Kidney tubule cell (primary cell): ENCODE results near the gene GALNT12.

Source experiments
- DNase-seq: peaks from one replicate; pipeline ENCODE4 v3.0.0-alpha.2; 2018; ENCODE audit warnings: low spot score

GALNT12 gene

GRCh38 chr9:98880311-98881015 lies 73.0 kb downstream of the GALNT12 start:
- DNase-seq, result no peak

- no peak for DNase-seq
These were observed 73.9 kb downstream of the GALNT12 start for GRCh38 chr9:98881356-98881755.

GRCh38 chr9:98881836-98882568 lies 74.5 kb downstream of the GALNT12 start:
- DNase-seq, result no peak

DNA sequence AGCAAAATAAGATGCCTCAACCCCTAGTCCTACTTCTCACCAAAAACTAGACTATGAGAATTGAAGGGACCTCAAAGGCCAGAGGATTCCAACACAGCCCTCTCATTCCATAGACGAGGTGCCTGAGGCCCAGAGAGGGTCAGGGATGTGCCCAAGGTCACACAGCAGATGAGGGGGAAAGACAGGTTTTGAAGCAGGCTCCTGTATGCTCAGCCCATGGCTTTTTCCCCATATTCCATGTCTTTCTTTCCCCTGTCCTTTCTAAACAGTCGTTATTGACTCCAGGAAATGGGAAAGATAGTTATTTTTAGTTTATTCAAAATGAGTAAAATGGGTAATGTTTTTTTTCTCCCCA lies 75.1 kb downstream of the GALNT12 start:
- DNase-seq, result no peak

- no peak for DNase-seq
These were observed 75.8 kb downstream of the GALNT12 start for GRCh38 chr9:98883276-98883675.

DNA sequence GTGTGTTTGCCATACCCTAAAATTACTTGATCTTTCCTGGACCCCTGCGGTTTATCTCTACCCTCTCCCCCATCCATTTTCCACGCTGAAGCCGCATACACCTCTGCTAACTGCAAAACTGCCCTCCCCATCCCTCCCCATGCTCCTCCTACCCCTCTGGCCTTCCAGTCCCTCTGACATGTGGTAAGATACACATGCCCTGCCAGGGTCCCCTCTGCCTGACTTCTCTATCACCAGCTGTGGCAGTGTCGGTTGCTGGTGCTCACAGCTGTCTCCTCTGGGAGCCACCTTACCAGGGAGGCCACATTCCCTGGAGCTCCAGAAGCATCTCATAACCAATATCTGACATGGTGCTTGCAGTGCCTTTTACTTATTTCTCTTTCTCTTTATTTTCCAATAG lies 77.4 kb downstream of the GALNT12 start:
- no peak for DNase-seq

DNA sequence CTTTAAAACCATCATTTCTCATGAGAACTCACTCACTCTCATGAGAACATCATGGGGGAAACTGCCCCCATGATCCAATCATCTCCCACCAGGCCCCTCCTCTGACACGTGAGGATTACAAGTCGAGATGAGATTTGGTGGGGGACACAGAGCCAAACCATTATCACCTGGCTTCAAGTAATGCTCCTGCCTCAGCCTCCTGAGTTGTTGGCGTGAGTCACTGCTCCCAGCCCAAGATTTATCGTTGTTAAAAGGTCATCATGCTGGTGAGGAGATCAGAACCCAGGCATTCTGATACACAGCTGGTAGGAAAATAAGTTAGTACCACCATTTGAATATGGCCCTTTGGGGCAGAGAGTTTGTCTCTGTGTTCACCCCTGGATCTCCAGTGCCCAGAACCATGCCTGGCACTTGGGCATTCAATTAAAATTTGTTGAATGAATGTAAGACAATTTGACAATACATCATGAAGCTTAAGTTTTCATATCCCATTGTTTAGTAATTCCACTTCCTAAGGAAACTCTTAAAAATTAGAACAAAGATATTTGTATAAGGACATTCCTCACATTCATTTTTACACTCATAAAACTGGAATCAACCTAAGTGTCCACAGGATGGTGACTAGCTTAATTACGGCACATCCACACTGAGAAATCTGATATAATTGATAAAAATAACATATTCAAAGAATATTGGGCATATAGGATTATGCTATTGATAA lies 78.3 kb downstream of the GALNT12 start:
- no peak for DNase-seq

DNA sequence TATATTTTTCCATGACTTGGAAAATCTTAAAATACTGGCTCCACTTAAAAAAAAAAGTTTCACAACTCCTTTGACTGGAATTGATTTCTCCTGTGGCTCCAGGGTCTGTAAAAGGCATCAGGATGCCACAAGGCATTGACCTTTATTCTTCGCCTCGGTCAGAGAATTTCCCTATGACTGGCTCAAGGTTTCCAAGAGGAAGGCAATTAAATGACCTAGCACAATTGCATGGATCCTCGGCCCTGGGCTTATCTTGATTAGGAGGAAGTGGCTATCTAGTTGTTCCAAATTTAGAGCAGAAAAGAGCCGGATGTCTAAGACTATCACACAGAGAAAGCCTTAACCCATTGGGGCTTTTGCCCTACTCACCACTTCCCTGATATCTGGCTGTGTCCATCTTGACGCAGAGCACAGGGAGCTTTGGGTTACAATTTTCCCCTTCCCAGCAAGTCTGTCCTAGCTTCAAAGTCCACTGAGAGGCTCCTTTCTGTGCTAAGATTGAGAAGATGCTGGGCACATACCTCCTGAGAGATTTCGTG lies 79.3 kb downstream of the GALNT12 start:
- no peak for DNase-seq

GRCh38 chr9:98887918-98888510 lies 80.5 kb downstream of the GALNT12 start:
- DNase-seq, result peak; percentile 45

GRCh38 chr9:98888801-98889421 lies 81.4 kb downstream of the GALNT12 start:
- DNase-seq, result no peak

- no peak for DNase-seq
These were observed 82.8 kb downstream of the GALNT12 start for GRCh38 chr9:98890256-98890655.

DNA sequence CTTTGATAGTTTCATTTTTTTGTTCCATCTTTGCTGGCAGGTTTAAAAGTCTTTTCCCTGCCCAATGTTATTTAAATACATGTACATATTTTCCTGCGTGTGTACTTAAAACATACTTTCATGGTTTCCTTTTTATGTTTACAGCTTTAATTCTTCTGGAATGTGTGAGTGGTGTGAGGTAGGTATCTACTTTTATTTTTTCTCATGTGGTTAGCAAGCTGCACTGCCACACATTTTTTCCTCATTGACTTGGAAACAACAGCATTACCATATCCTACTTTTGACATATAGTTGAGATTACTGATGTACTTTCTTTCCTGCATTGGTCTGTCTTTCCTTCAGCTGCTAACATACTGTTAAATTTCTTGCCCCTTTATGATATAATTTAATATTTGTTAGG lies 84.8 kb downstream of the GALNT12 start:
- no peak for DNase-seq

GRCh38 chr9:98892690-98893089 lies 85.2 kb downstream of the GALNT12 start:
- no peak for DNase-seq

DNA sequence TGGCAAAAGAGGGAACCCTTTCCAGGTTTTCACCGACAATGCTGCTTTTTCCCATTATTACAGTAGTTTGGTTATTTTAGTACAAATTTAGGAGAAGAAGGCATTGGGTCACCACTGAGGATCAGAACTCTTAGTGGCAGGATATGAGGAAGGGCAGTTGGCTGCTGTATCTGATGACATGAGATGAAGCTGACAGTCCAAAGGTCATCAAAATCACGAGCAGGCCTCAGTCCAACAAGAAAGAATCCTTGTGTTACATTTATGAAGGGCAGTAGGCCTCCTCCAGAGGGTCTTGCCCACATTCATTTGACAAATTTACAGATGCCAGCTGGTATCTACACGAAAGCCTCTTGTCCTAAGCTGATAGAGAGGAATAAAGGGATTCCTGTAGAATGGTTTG lies 86.7 kb downstream of the GALNT12 start:
- DNase-seq, result no peak

DNA sequence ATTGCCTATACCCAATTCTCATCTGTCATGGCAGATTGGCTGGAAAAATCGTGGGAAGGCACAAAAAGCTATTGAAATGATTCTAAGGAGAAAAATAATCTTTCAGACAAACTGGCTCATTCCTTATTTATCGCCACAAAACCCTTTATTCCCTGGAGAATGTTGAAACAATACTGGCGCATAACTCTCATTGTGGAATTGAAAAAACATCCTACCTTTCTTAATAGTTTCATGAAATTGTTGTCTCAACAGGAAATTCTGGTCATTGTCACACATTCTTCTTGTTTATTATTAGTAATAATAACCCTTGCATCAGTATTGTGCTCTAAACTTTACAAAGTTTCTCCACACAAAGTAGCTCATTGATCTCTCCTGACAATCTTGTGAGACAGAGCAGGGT lies 87.3 kb downstream of the GALNT12 start:
- DNase-seq, result no peak

DNA sequence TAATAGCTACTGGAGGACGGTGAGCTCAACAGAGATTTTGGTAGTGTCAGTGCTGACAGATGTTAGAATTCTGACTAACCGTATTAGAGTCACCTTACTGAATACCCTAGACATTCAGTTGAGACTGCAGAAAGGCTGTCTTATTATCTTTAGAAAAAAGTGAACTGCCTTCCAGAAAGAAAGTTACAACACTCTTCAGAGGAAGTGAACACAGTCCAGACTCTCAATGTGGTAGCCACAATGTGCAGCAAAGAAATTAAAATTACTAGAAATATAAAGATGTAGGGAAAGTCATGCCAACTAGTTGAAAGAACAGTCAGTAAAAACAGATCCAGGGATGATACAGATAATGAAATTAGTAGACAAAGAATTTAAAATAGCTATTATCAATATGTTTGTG lies 89.2 kb downstream of the GALNT12 start:
- no peak for DNase-seq

DNA sequence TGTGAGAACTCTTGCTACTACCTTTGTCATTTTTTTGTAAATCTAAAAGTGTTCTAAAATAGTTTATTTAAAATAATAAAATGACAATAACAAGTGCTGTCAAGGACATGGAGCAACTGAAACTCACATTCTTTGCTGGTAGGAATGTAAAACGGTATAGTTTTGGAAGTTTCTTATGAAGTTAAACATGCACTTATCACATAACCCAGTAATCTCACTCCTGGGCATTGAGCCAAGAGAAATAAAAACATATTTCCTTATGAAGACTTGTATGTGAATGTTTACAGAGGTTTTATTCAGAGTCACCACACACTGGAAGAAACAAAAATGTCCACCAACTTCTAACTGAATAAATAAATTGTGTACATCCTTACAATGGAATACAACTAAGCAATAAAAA lies 90.3 kb downstream of the GALNT12 start:
- DNase-seq, result no peak

DNA sequence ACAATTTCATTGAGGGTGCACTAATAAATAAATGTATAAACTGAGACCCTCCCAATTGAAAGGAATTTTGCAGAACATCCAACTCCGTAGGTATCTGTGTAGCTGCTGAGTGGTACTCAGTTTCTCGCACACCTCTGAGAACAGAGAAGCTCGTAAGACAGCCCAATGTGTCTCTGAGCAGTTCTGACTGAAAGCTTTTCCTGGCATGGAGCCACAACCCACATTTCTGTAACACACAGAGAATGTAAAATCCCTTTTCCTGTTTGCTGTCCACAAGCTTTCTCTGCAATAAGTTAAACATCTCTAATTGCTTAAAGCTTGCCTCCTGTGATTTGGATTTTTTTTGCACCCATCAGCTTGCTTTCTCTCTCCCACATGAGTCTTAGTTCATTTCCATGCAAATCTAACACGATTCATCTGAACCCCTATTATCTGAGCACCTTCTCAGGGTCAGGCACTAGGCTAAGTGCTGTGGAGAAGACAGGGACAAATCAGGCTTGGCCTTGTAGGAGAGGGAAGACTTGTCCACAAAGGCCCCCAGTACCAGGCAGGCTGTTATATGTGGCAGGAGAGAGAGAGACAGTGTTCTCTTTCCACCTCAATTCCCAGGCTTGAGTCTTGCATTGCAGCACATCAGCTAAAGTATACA lies 92.1 kb downstream of the GALNT12 start:
- peak; percentile 40 for DNase-seq
